SIG-M5 treated with dmso at 0.1 percent for 504 hours (cell line): ENCODE measurements around the gene NEURL1B.
"Not testable (repeated sequence)": the region's sequence is repeated elsewhere in the genome, so short reads cannot be mapped to it uniquely, and the experiment has no call there.

Source experiments
- DNase-seq: peaks from one replicate; lab custom pipeline; 2025; ENCODE audit not compliant: unreplicated experiment; lab: John Stamatoyannopoulos, UW

The NEURL1B gene, protein sequence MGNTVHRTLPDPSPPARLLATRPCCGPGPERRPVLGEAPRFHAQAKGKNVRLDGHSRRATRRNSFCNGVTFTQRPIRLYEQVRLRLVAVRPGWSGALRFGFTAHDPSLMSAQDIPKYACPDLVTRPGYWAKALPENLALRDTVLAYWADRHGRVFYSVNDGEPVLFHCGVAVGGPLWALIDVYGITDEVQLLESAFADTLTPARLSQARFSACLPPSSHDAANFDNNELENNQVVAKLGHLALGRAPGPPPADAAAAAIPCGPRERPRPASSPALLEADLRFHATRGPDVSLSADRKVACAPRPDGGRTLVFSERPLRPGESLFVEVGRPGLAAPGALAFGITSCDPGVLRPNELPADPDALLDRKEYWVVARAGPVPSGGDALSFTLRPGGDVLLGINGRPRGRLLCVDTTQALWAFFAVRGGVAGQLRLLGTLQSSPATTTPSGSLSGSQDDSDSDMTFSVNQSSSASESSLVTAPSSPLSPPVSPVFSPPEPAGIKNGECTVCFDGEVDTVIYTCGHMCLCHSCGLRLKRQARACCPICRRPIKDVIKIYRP

DNA sequence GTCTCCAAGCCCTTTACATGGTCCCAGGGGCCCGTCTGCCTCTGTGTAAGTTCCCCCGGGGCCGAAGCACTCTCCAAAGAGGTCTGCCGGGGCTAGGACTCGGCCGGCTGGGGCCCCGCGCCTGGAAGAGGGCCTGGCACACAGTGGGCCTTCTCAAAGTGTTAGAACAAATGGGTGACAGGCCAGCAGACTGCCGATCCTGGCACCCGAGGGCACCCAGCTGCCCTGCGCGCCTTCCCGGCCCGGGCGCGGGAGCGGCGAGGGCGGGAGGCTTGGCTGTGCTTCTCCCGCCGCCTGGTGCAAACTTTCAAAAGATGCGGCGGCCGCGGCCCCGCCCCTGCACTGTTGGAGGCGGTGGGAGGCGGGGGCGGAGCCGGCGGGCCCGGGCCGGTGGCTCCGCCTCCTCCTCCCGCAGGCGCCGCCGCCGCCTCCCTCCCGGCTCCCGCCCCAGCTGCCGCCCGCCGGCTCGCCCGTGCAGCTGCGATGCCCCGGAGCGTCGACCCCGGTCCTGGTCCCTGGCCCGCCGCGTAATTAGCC lies at the start of gene NEURL1B:
NEURL1B (plus strand) TSS at position 442 of the 537 bp plus-strand sequence. CDS start 144 bp downstream, outside the sequence.
- peak; percentile 71 for DNase-seq

GRCh38 chr5:172591636-172592035 lies 49.4 kb upstream of the NEURL1B start:
- no peak for DNase-seq

DNA sequence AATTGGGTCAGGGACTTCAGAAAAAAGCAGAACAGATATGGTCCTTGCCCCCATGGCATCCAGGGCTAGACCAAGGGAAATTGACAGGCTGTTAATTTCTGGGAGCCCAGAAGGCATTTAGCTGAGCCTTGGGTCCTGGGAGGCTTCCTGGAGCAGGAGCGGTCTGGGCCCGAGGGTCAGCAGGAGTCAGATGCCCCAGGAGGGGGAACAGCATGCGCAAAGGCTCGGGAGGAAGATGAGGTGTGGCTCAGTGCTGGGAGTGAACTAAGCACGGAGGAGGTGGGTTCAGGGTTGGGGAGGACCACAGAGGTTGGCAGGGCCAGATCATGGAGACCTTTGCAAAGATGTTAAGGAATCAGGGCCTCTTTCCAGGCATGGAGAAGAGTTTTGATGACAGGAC lies 48.2 kb upstream of the NEURL1B start:
- no peak for DNase-seq

- DNase-seq: no peak
These were observed 47.8 kb upstream of the NEURL1B start for GRCh38 chr5:172593306-172593705.

DNA sequence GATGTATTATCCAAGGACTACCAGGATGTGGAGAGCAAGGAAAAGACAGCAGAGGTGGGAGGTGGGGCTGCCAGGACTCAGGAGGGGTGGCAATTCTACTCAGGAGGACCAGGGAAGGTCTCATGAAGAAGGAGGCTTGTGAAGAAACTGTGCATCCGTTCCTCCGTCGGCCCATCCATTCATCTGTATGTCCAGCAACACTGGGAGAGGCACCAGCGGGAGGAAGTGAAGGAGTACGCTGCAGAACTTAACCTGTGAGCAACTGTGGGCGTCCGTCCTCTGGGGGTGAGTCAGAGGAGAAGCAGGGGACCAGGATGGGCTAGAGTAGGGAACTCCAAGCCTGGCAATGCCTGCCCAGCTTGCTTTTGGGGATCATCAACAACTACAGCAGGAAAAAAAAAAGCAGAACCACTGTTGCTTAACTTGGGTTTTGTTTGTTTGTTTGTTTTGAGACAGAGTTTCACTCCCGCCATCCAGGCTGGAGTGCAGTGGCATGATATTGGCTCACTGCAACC lies 47.3 kb upstream of the NEURL1B start:
- no peak for DNase-seq

DNA sequence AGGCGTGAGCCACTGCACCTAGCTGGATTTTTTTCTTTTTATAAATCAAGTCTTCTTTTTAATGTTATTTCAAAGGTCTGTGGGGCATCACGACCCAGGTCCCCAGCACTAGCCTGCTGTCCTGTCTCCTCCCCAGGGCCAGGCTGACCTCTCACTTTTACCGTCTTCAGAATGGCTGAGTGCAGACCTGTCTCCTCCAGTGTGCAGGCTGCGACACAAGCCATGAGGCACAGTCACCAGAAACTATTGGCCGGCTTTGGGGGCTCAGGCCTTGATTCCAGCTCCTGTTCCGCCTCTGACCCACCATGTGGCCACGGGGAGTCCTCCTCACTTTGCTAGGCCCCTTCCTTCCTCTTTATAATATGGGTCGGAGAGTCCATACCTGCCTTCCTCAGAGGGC lies 46.6 kb upstream of the NEURL1B start:
- no peak for DNase-seq

- no peak for DNase-seq
These were observed 46.1 kb upstream of the NEURL1B start for GRCh38 chr5:172594867-172595466.

- DNase-seq: no peak
These were observed 45.2 kb upstream of the NEURL1B start for GRCh38 chr5:172595596-172596455.

DNA sequence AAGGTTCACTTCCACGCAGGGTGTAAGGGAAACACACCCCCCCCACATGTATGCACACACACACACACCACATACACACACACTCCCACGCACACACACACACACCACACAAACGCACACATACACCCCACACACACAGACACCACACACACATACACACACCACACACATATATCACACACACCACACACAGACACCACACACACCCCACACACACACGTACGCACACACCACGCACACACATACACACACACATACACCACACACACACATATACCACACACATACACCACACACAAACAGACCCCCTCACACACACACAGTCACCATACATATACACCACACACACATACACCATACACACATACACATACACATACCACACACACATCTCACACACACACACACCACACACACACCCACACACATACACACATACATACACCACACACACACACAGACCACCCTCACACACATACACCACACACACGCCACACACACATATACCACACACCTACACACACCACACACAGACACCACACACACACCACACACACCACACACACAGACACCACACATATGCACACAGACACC lies 44.3 kb upstream of the NEURL1B start:
- no peak for DNase-seq

DNA sequence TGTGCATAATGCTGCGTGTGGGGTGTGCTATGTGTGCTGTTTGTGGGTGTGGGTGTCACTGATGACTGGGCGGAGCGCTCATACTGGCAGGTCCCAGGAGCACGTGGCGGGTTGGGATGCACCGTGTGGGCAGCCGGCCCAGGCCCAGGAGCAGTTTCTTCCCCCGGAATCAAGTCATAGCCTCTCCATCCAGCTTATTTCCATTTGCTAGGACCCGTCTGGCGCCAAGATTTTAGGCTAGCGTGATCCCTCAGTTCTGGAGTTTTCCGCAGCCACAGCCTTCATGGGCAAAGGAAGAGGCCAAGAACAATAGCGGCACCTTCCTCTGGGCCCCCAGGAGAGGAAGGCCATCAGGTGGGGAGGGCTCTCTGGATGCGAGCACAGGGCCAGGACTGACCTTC lies 43.3 kb upstream of the NEURL1B start:
- DNase-seq: no peak

DNA sequence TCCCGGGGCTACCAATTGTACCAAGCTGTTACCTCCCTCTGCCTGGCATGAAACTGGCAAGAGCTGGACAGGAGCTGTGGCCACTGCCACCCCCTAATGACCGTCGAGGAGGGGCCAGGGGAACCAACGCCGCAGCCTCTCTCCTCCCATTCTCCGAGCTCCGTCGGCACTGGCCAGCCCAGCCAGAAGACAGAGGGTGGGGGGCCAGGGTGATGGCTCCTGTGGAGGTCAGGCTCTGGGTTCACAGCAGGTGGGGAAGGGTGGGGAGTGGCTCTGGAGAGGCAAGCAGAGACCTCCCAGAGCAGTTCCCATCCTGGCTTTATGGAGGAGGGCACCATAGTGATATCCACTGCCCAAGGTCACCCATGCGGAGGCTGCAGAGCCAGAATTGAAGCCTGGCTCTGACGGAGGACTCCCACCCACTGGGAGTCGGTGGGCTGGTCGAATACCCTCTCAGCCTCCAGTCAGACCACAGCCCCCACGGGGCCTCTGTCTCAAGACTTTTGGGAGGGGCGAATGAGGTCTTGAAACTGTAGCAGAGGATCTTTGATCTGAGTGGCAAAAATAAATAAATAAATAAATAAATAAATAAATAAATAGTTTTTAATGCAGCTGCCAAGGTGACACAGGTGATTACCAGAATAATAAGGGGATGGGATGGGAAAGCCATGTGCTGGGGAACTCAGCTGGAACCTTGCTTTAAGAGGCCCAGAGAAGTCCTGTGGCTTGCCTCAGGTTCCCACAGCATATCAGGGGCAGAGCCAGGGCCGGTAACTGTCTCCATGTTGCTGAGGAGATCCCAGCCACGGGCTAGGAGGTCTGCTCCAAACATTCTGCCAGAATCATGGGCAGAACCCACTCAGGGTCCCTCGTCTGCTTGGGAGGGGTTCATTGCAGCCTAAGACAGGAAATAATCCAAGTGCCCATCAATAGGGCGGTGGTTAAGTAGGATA lies 42.5 kb upstream of the NEURL1B start:
- DNase-seq: no peak

DNA sequence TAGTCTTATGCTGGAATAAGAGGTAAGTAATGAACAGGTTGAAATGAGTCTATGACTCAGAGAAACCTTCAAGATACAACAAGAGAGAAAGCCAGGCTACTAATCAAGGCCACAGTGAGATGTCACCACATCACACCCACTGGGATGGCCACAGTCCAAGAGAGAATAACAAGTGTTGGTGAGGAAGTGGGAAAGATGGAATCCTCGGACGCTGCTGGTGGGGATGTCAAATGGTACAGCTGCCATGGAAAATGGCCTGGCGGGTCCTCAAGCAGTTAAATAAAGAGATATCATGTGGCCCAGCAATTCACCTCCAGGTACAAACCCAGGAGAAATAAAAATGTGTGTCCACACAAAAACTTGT lies 41.9 kb upstream of the NEURL1B start:
- no peak for DNase-seq

GRCh38 chr5:172600571-172600970 lies 40.5 kb upstream of the NEURL1B start:
- DNase-seq: no peak

DNA sequence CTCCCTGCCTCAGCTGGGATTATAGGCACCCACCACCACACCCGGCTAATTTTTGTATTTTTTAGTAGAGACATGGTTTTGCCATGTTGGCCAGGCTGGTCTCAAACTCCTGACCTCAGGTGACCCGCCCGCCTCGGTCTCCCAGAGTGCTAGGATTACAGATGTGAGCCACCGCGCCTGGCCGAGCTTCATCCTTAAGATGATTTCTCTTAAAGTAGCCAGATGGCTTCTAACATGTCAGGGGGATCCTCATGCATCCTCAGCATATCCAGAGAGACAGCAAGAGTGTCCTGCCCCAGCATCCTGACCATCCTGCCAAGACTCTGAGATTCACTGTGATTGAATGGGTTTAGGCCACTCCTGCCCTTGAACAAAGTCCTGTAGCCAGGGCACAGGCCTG lies 39.5 kb upstream of the NEURL1B start:
- DNase-seq: not testable (repeated sequence)

DNA sequence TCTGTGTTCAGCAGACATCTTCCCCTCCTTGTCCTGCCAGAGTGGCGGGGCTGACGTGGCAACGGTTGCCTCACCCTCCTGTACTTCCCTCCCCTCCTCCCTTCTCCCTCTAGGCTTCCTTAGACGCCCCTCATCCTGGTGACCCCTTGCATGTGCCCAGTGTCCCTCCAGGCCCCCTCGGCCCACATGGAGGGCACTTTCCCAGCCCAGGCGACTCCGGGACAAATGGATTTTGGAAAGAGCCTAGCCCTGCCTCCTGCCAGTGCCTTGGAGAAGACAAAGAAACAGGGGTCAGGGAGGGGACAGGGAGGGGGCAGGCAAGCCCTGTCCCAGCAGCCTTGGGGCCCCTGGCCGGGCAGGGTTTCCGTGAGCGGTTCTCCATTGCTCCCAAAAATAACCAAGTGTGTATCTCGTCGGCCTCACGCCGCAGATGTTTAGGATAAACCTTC lies 38.3 kb upstream of the NEURL1B start:
- DNase-seq: no peak

DNA sequence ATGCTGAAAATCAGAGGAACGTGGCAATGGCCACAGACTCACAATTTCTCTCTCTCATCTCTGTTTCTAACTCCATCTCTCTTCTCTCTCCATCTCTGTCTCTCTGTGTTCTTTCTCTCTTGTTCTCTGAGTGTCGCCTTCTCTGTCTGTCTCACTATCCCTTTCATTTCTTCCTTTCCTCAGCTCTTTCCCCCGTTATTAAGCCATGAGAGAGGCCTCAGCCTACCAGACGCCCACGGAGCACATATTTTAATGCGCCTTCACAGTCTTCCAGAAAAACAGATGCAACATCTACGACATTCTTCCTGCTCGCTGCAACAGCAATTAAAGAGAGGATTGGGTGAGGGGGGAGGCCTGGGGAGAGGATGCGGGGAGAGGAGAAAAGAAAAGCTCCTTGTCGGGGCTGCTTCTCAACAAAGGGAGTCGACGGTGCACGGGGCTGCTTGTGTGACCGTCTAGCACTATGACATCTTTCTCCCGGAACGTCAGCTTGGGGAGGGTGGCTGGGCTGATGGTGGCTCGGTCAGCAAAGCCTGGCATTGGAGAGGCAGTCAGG lies 37.7 kb upstream of the NEURL1B start:
- no peak for DNase-seq

DNA sequence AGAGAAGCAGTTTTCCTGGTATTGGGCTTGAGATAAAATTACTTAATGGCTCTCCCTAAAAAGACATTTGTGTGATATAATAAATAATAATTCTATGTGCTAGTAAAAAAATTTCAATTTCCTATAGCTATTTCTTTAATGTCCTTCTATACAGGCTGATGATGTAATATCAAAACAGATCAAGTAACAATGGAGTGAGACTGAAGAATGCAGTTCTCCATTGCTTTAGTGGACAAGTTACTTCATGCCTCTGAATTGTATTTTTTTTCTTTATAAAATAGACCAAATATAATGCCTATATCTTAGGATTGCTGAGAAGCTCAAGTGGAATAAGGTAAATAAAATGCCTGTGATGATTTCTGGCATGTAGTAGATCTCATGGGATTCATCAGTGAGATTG lies 35.6 kb upstream of the NEURL1B start:
- no peak for DNase-seq

GRCh38 chr5:172606156-172606785 lies 34.8 kb upstream of the NEURL1B start:
- no peak for DNase-seq
